B cell (primary cell): ENCODE results near the gene EPB41L2. TPM values are rescaled to one million over a fixed set of nuclear protein-coding genes. Genes with fewer than 3 reads are reported as not detected.

ENCODE experiments used
- ATAC-seq: fragments of 200-7000 bp; cut with Tn5 transposase; one replicate; pipeline ENCODE4 v1.10.0; 2021; ENCODE audit warnings: low read depth, mild to moderate bottlenecking, moderate number of reproducible peaks, moderate library complexity
- CTCF ChIA-PET: fragments of 350-600 bp; sonication (Branson Sonifier 250); formaldehyde crosslinking; loops from one replicate; lab custom pipeline; 2021; ENCODE audit warnings: antibody characterized with exemption, inconsistent platforms; lab: Charles Lee
- POLR2A ChIA-PET: fragments of 350-600 bp; sonication (Branson Sonifier 250); formaldehyde crosslinking; loops from one replicate; lab custom pipeline; 2021; ENCODE audit warnings: antibody characterized with exemption; lab: Charles Lee
- DNase-seq: peaks from one replicate; pipeline ENCODE4 v3.0.0; 2013
- H2AFZ ChIP-seq: 2 replicates; pipeline ENCODE4 v1.6.1; 2012; ENCODE audit warnings: mild to moderate bottlenecking, low read depth, low read length; ENCODE audit not compliant: insufficient read depth, poor library complexity, severe bottlenecking
- H3K27ac ChIP-seq, 2 donors: 1 replicate in 1 of 2; 2 replicates in 1 of 2; pipeline ENCODE4 v1.5.1; 2012 to 2013; ENCODE audit warnings: low read length in 2 of 2, mild to moderate bottlenecking in 2 of 2, moderate library complexity in 1 of 2
- H3K27me3 ChIP-seq, 4 experiments: fragments of 200-600 bp in 1 of 4; sonication (generic) in 1 of 4; replicated peaks in 1 of 4; 1 replicate in 2 of 4; 2 replicates in 2 of 4; pipeline versions ENCODE4 v1.6.1 to v1.7.0; 2013 to 2016; ENCODE audit warnings: low read length in 3 of 4, mild to moderate bottlenecking in 2 of 4, mixed read lengths in 1 of 4, moderate library complexity in 1 of 4; ENCODE audit not compliant: insufficient read depth in 4 of 4, control insufficient read depth in 3 of 4; ENCODE audit errors: control extremely low read depth in 1 of 4
- H3K36me3 ChIP-seq, 2 experiments: replicated peaks in 1 of 2; 1 replicate in 1 of 2; 2 replicates in 1 of 2; pipeline versions ENCODE4 v1.6.1 to v1.7.1; 2013; ENCODE audit warnings: low read length in 1 of 2; ENCODE audit not compliant: insufficient read depth in 2 of 2, control insufficient read depth in 1 of 2; ENCODE audit errors: control extremely low read depth in 1 of 2, extremely low read depth in 1 of 2
- H3K4me1 ChIP-seq, 2 donors: fragments of 200-600 bp in 1 of 2; sonication (generic) in 1 of 2; 1 replicate in 1 of 2; 2 replicates in 1 of 2; pipeline versions ENCODE4 v1.5.1 to v1.6.1; 2013 to 2017; ENCODE audit warnings: low read length in 2 of 2; ENCODE audit not compliant: control insufficient read depth in 2 of 2, insufficient read depth in 2 of 2
- H3K4me2 ChIP-seq: replicated peaks from 2 replicates; pipeline ENCODE3; 2012; ENCODE audit warnings: mild to moderate bottlenecking, low read depth, low read length; ENCODE audit not compliant: poor library complexity, severe bottlenecking
- H3K4me3 ChIP-seq, 5 experiments: fragments of 200-600 bp in 1 of 5; sonication (generic) in 1 of 5; 1 replicate in 3 of 5; 2 replicates in 2 of 5; pipeline versions ENCODE4 v1.5.1 to v1.7.0; 2011 to 2016; ENCODE audit warnings: low read length in 4 of 5, mild to moderate bottlenecking in 4 of 5, low read depth in 2 of 5, control low read depth in 1 of 5, moderate library complexity in 1 of 5; ENCODE audit not compliant: insufficient read depth in 1 of 5; ENCODE audit errors: control extremely low read depth in 1 of 5, extremely low read depth in 1 of 5
- H3K79me2 ChIP-seq: fragments of 200-600 bp; sonication (generic); one replicate; pipeline ENCODE4 v1.6.0; 2016; ENCODE audit warnings: low read length; ENCODE audit not compliant: control insufficient read depth, insufficient read depth
- H3K9ac ChIP-seq: fragments of 200-600 bp; sonication (generic); 2 replicates; pipeline ENCODE4 v1.6.1; 2017; ENCODE audit warnings: mild to moderate bottlenecking, low read length, moderate library complexity
- H3K9me3 ChIP-seq, 3 donors: one replicate each; pipeline versions ENCODE4 v1.6.1 to v1.7.1; 2013; ENCODE audit warnings: low read length in 2 of 3; ENCODE audit not compliant: control insufficient read depth in 2 of 3, insufficient read depth in 1 of 3; ENCODE audit errors: control extremely low read depth in 1 of 3
- H4K20me1 ChIP-seq: 2 replicates; pipeline ENCODE4 v1.6.0; 2012; ENCODE audit warnings: mild to moderate bottlenecking, low read length; ENCODE audit not compliant: insufficient read depth, control insufficient read depth, poor library complexity, severe bottlenecking
- H3K27ac Mint-ChIP-seq: one replicate; pipeline ENCODE4 v1.8.0; 2021; ENCODE audit warnings: mixed read lengths
- H3K27me3 Mint-ChIP-seq: one replicate; pipeline ENCODE4 v1.8.0; 2021; ENCODE audit warnings: mixed read lengths
- H3K4me1 Mint-ChIP-seq: one replicate; pipeline ENCODE4 v1.8.0; 2021; ENCODE audit warnings: mixed read lengths
- H3K4me3 Mint-ChIP-seq: one replicate; pipeline ENCODE4 v1.8.0; 2021; ENCODE audit warnings: mixed read lengths
- H3K9me3 Mint-ChIP-seq: one replicate; pipeline ENCODE4 v1.8.0; 2022; ENCODE audit warnings: mixed read lengths; ENCODE audit not compliant: insufficient read depth
- CTCF ChIP-seq: fragments of 200-600 bp; IDR thresholded peaks from one replicate; pipeline ENCODE4 v1.8.0; 2022; ENCODE audit warnings: antibody characterized with exemption, mild to moderate bottlenecking
- EZH2 ChIP-seq: IDR thresholded peaks from 2 replicates; pipeline ENCODE4 v1.6.1; 2012; ENCODE audit warnings: borderline replicate concordance, low read depth, mild to moderate bottlenecking, moderate library complexity, low read length; ENCODE audit not compliant: insufficient read depth, poor library complexity, severe bottlenecking
- WGBS: methylation state at CpG from one replicate; pipeline ENCODE4 v1.1.5; 2013; ENCODE audit warnings: missing lambda C conversion rate; ENCODE audit not compliant: insufficient coverage; 5-methylcytosine and 5-hydroxymethylcytosine counted together
- intact Hi-C: fragments of 100-400 bp; cut with micrococcal nuclease; formaldehyde crosslinking; loops from one replicate; pipeline ENCODE4 v1.10.0; 2022
- polyA plus RNA-seq: library from polyadenylated mRNA; depleted of rRNA; stranded (reverse); fragments of >200 nt; gene quantifications from 2 replicates; pipeline ENCODE4 v1.2.3, GENCODE V29; 2012
- total RNA-seq, 2 donors: library from RNA; stranded (reverse); fragments of 120-200 nt in 1 of 2; gene quantifications; 1 replicate in 1 of 2; 2 replicates in 1 of 2; pipeline versions ENCODE4 v1.2.3 to v1.2.4, GENCODE V29; 2013 to 2022

Gene EPB41L2
- total and polyA plus RNA-seq, 2 donors (not counting 1 experiment from before 2014, with no cell fraction given), result 17.8 to 61.0 TPM

- Histone ChIP-seq H3K9me3 (no peaks in the 10 kb centered on the region), H3K27me3 (no peaks in the 10 kb centered on the region), H3K4me3 (no peak overlapping the region), H3K9ac (no peak overlapping the region), H3K79me2 (peaks cover 29% of the 10 kb centered on the region), H3K36me3 (no peaks in the 10 kb centered on the region), H3K4me1 (peaks cover 17% of the 10 kb centered on the region in 2 donors), H2AFZ (no peak overlapping the region), H4K20me1 (peaks cover 2% of the 10 kb centered on the region), H3K27ac (no peak overlapping the region), H3K4me2 (no peak overlapping the region)
- Mint-ChIP-seq H3K27me3 (no peaks in the 10 kb centered on the region), H3K27ac (no peak overlapping the region), H3K4me3 (no peak overlapping the region), H3K9me3 (no peaks in the 10 kb centered on the region), H3K4me1 (peaks cover 53% of the 10 kb centered on the region)
- CTCF ChIA-PET, result interaction anchor here (0.6 kb wide), 1 partner anchor 617 kb away, joined by 3 read pairs; no protein-coding TSS in a partner anchor
- TF ChIP-seq EZH2, result no peak
- no peak for TF ChIP-seq CTCF
- POLR2A ChIA-PET, result no interaction called here
- DNase-seq (no peak), ATAC-seq (no peak)
- WGBS, result 98% methylated on average over 6 of the region's 7 CpGs
- intact Hi-C loops, result no loop called here
Observed at GRCh38 chr6:130967502-130968445, 95.3 kb downstream of the EPB41L2 start.
